HepG2 (cell line): ENCODE results near the gene CD37. TPM values are rescaled to one million over a fixed set of nuclear protein-coding genes. Genes with fewer than 3 reads are reported as not detected.

Source experiments
- ATAC-seq: fragments of 200-7000 bp; cut with Tn5 transposase; 3 replicates; pipeline ENCODE4 v1.9.1; 2020; ENCODE audit warnings: mild to moderate bottlenecking, moderate library complexity
- BruUV-seq: library from RNA; stranded (reverse); fragments of 400-500 nt; replicated peaks from 2 replicates; lab custom pipeline; 2021; lab: Mats Ljungman, UMichigan
- CTCF ChIA-PET: fragments of 300-600 bp; formaldehyde crosslinking; extraction: SDS; loops from one replicate; lab custom pipeline; 2021; ENCODE audit warnings: low total read pairs, inconsistent platforms, low intra/inter-chr PET ratio; lab: Yijun Ruan, JAX
- POLR2A ChIA-PET: fragments of 350-600 bp; sonication (Branson Sonifier 250); formaldehyde crosslinking; loops from one replicate; lab custom pipeline; 2020; ENCODE audit warnings: antibody characterized with exemption, inconsistent platforms; lab: Yijun Ruan, JAX
- DNase-seq: peaks from one replicate; pipeline ENCODE4 v3.0.0-alpha.2; 2015; ENCODE audit warnings: low spot score
- FAIRE-seq: peaks from 3 replicates; lab custom pipeline; 2011; peaks lifted over from hg19 to GRCh38; lab: Jason Lieb, UNC
- H2AFZ ChIP-seq: one replicate; pipeline ENCODE4 v1.6.1; 2011; ENCODE audit warnings: low read length, inconsistent platforms
- H3K27ac ChIP-seq: fragments of 300-600 bp; 3 replicates; pipeline ENCODE4 v1.8.0; 2011; ENCODE audit warnings: mixed run types, mild to moderate bottlenecking, mixed read lengths, low read length, inconsistent platforms; ENCODE audit not compliant: insufficient read depth; ENCODE audit errors: extremely low read length
- H3K27me3 ChIP-seq, 2 experiments: fragments of 200-600 bp in 1 of 2; 2 replicates in 1 of 2; 3 replicates in 1 of 2; pipeline versions ENCODE4 v1.6.0 to v1.8.0; 2011; ENCODE audit warnings: low read length in 2 of 2, mild to moderate bottlenecking in 2 of 2, moderate library complexity in 2 of 2, inconsistent platforms in 1 of 2; ENCODE audit not compliant: insufficient read depth in 2 of 2, control insufficient read depth in 1 of 2
- H3K36me3 ChIP-seq, 2 experiments: fragments of 200-600 bp in 1 of 2; replicated peaks in 1 of 2; 2 replicates in 1 of 2; 3 replicates in 1 of 2; pipeline versions ENCODE4 v1.5.1 to v1.8.0; 2011; ENCODE audit warnings: low read length in 2 of 2, inconsistent platforms in 1 of 2; ENCODE audit not compliant: insufficient read depth in 2 of 2, control insufficient read depth in 1 of 2
- H3K4me1 ChIP-seq: 2 replicates; pipeline ENCODE4 v1.5.1; 2012; ENCODE audit warnings: low read length, inconsistent platforms; ENCODE audit not compliant: insufficient read depth
- H3K4me2 ChIP-seq: 2 replicates; pipeline ENCODE4 v1.6.0; 2011; ENCODE audit warnings: low read depth, low read length, inconsistent platforms
- H3K4me3 ChIP-seq, 3 experiments: fragments of 200-600 bp in 1 of 3; sonication (generic), shearing (Covaris generic) in 1 of 3; replicated peaks in 1 of 3; 2 replicates each; pipeline ENCODE4 v1.5.1; 2011 to 2016; ENCODE audit warnings: low read length in 3 of 3, inconsistent platforms in 2 of 3, low read depth in 2 of 3, mild to moderate bottlenecking in 2 of 3, control low read depth in 1 of 3, mixed read lengths in 1 of 3; ENCODE audit not compliant: insufficient read depth in 1 of 3
- H3K79me2 ChIP-seq: one replicate; pipeline ENCODE4 v1.6.1; 2011; ENCODE audit warnings: low read length, inconsistent platforms; ENCODE audit not compliant: insufficient read depth
- H3K9ac ChIP-seq: 2 replicates; pipeline ENCODE4 v1.6.0; 2011; ENCODE audit warnings: mild to moderate bottlenecking, low read depth, low read length, inconsistent platforms; ENCODE audit not compliant: insufficient read depth
- H3K9me3 ChIP-seq: 2 replicates; pipeline ENCODE4 v1.5.1; 2012; ENCODE audit warnings: mild to moderate bottlenecking, low read length
- H4K20me1 ChIP-seq: 2 replicates; pipeline ENCODE4 v1.6.0; 2011; ENCODE audit warnings: inconsistent platforms, mild to moderate bottlenecking, low read length, moderate library complexity; ENCODE audit not compliant: insufficient read depth
- ASH2L ChIP-seq: fragments of 300-600, 200-600 bp; sonication (generic); IDR thresholded peaks from 2 replicates; pipeline ENCODE4 v1.7.0; 2017; ENCODE audit warnings: low read depth, mild to moderate bottlenecking, moderate library complexity, mixed read lengths, low read length; ENCODE audit not compliant: insufficient read length
- CHD2 ChIP-seq: IDR thresholded peaks from 2 replicates; pipeline ENCODE4 v1.6.1; 2011; ENCODE audit warnings: low read depth, low read length, improper control_type of control experiment
- ETV6 ChIP-seq: sonication (generic); formaldehyde crosslinking; conservative IDR thresholded peaks from 2 replicates; pipeline ENCODE4 v1.4.0; 2020; ENCODE audit warnings: missing genetic modification reagents
- HOXA9 ChIP-seq: sonication (generic); formaldehyde crosslinking; IDR thresholded peaks from 2 replicates; pipeline ENCODE4 v1.8.1; 2022; ENCODE audit warnings: missing genetic modification reagents, mild to moderate bottlenecking, moderate library complexity, borderline replicate concordance
- IKZF4 ChIP-seq: sonication (generic); formaldehyde crosslinking; IDR thresholded peaks from 2 replicates; pipeline ENCODE4 v1.5.1; 2020; ENCODE audit warnings: borderline replicate concordance, mild to moderate bottlenecking, low read depth, missing genetic modification reagents; ENCODE audit errors: not compliant biosample characterization
- MAF1 ChIP-seq: sonication (generic); formaldehyde crosslinking; IDR thresholded peaks from 2 replicates; pipeline ENCODE4 v1.5.0; 2020; ENCODE audit warnings: missing genetic modification reagents, borderline replicate concordance
- NFIB ChIP-seq: sonication (generic); formaldehyde crosslinking; IDR thresholded peaks from 2 replicates; pipeline ENCODE4 v1.9.0; 2021; ENCODE audit warnings: missing genetic modification reagents, mild to moderate bottlenecking, borderline replicate concordance
- PHF5A ChIP-seq: IDR thresholded peaks from one replicate; pipeline ENCODE4 v1.6.1; 2018; ENCODE audit warnings: low read depth, missing genetic modification reagents; ENCODE audit not compliant: unreplicated experiment
- ZNF644 ChIP-seq: IDR thresholded peaks from 2 replicates; pipeline ENCODE4 v1.6.1; 2016; ENCODE audit warnings: low read depth
- ZNF768 ChIP-seq: sonication (generic); formaldehyde crosslinking; IDR thresholded peaks from 2 replicates; pipeline ENCODE4 v1.4.0; 2020; ENCODE audit warnings: missing genetic modification reagents
- ZNF816 ChIP-seq: sonication (generic); formaldehyde crosslinking; IDR thresholded peaks from 2 replicates; pipeline ENCODE4 v1.8.0; 2022; ENCODE audit warnings: missing genetic modification reagents, mild to moderate bottlenecking, borderline replicate concordance
- WGBS: methylation state at CpG from one replicate; pipeline ENCODE4 v1.1.6; 2017; ENCODE audit warnings: low lambda C conversion rate; 5-methylcytosine and 5-hydroxymethylcytosine counted together
- in situ Hi-C: cut with HindIII; loops from 2 replicates; pipeline ENCODE4 v1.10.0; 2017; ENCODE audit warnings: low pct_unique_long_range_greater_than_20kb; ENCODE audit not compliant: extremely low pct_ligation_motif_present
- intact Hi-C: fragments of 100-400 bp; cut with micrococcal nuclease; formaldehyde crosslinking; loops from one replicate; pipeline ENCODE4 v1.10.0; 2022; ENCODE audit not compliant: unreplicated experiment
- polyA plus RNA-seq, 8 experiments: library from polyadenylated mRNA; depleted of rRNA in 3 of 8; stranded (reverse) in 7 of 8; unstranded in 1 of 8; fragments of >200 nt; fragmentation: Illumina TruSeq in 4 of 8; extraction: Trizol in 4 of 8; gene quantifications; 2 replicates each; pipeline versions ENCODE4 v1.2.1 to v1.2.3, GENCODE V29; 2011 to 2016; ENCODE audit warnings: low read depth in 4 of 8, missing spikeins in 1 of 8, mixed read lengths in 1 of 8; ENCODE audit not compliant: insufficient read depth in 1 of 8
- total RNA-seq, 5 experiments: library from RNA; depleted of rRNA; stranded (reverse); fragments of >200 nt; fragmentation: Illumina TruSeq; extraction: Trizol; gene quantifications; 2 replicates each; pipeline ENCODE4 v1.2.3, GENCODE V29; 2016; ENCODE audit warnings: low read depth in 1 of 5
- TF ChIP-seq, protein P1 (sequence below): sonication (generic); formaldehyde crosslinking; IDR thresholded peaks from 2 replicates; pipeline ENCODE4 v1.5.0; 2020; ENCODE audit warnings: missing genetic modification reagents, mild to moderate bottlenecking, borderline replicate concordance
- TF ChIP-seq, protein P2 (sequence below): sonication (generic); formaldehyde crosslinking; IDR thresholded peaks from 2 replicates; pipeline ENCODE4 v1.5.1; 2020; ENCODE audit warnings: missing genetic modification reagents, mild to moderate bottlenecking, borderline replicate concordance
- TF ChIP-seq, protein P3 (sequence below): sonication (generic); formaldehyde crosslinking; IDR thresholded peaks from 2 replicates; pipeline ENCODE4 v1.9.0; 2021; ENCODE audit warnings: missing genetic modification reagents, mild to moderate bottlenecking, borderline replicate concordance
- TF ChIP-seq, protein P4 (sequence below): IDR thresholded peaks from 2 replicates; pipeline ENCODE4 v1.6.1; 2016
- TF ChIP-seq, protein P5 (sequence below), 2 experiments: fragments of 450-650 bp in 1 of 2; sonication (generic) in 1 of 2; formaldehyde crosslinking; IDR thresholded peaks; 2 replicates each; pipeline versions ENCODE4 v1.5.0 to v1.8.0; 2020 to 2022; ENCODE audit warnings: mild to moderate bottlenecking in 1 of 2, missing genetic modification reagents in 1 of 2
- TF ChIP-seq, protein P6 (sequence below): IDR thresholded peaks from 2 replicates; pipeline ENCODE4 v1.6.1; 2016; ENCODE audit warnings: low read depth, control low read depth

Gene CD37
- total and polyA plus RNA-seq, 2 of the 13 experiments (the other 11 are each of a cell fraction or from before 2014, with no cell fraction given) = not detected

DNA sequence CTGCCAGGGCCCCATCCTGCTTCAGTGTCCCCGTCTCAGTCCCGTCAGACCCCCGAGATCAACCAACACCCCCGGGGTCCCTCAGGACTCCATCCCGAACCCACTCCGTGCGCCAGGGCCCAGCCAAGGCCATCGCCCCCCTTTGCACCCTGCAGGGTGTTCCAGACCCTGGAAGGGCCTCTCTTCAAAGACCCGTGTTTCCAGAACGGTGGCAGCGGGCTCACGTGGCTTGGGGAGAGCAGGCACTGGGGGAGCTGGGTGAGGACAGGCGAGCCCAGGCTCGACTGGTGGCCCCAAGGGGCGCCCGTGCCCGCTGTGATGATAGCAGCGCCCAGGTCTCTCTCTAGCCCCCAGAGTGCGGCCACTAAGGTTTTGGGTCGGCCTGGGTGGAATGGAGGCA is 54.2 kb downstream of the CD37 start:
- Histone ChIP-seq H2AFZ (no peak overlapping the region), H3K4me2 (no peak overlapping the region), H3K27me3 (peaks cover 6 to 22% of the 10 kb centered on the region in 2 experiments), H3K36me3 (no peaks in the 10 kb centered on the region), H3K79me2 (no peaks in the 10 kb centered on the region), H3K4me1 (no peaks in the 10 kb centered on the region), H3K9ac (no peak overlapping the region), H4K20me1 (no peaks in the 10 kb centered on the region), H3K27ac (no peak overlapping the region), H3K9me3 (no peaks in the 10 kb centered on the region), H3K4me3 (no peak overlapping the region)
- DNase-seq (no peak), ATAC-seq (no peak), FAIRE-seq (no peak)
- POLR2A ChIA-PET = no interaction called here
- CTCF ChIA-PET = no interaction called here
- no TSS peak for BruUV-seq
- TF ChIP-seq HOXA9 (CRISPR knock-in tag) (no peak), ASH2L (no peak), MAF1 (no peak), ZNF644 (CRISPR knock-in tag) (no peak), ZNF816 (no peak), IKZF4 (CRISPR knock-in tag) (no peak), CHD2 (no peak), ETV6 (CRISPR knock-in tag) (no peak), NFIB (CRISPR knock-in tag) (no peak), ZNF768 (CRISPR knock-in tag) (no peak), PHF5A (no peak)
- TF ChIP-seq, protein P1, sequence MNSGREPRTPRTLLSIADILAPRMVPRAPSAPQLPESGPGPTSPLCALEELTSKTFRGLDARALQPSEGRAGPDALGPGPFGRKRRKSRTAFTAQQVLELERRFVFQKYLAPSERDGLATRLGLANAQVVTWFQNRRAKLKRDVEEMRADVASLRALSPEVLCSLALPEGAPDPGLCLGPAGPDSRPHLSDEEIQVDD (CRISPR knock-in tag) = no peak
- TF ChIP-seq, protein P2, sequence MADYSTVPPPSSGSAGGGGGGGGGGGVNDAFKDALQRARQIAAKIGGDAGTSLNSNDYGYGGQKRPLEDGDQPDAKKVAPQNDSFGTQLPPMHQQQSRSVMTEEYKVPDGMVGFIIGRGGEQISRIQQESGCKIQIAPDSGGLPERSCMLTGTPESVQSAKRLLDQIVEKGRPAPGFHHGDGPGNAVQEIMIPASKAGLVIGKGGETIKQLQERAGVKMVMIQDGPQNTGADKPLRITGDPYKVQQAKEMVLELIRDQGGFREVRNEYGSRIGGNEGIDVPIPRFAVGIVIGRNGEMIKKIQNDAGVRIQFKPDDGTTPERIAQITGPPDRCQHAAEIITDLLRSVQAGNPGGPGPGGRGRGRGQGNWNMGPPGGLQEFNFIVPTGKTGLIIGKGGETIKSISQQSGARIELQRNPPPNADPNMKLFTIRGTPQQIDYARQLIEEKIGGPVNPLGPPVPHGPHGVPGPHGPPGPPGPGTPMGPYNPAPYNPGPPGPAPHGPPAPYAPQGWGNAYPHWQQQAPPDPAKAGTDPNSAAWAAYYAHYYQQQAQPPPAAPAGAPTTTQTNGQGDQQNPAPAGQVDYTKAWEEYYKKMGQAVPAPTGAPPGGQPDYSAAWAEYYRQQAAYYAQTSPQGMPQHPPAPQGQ (CRISPR knock-in tag) = no peak
- TF ChIP-seq, protein P3, sequence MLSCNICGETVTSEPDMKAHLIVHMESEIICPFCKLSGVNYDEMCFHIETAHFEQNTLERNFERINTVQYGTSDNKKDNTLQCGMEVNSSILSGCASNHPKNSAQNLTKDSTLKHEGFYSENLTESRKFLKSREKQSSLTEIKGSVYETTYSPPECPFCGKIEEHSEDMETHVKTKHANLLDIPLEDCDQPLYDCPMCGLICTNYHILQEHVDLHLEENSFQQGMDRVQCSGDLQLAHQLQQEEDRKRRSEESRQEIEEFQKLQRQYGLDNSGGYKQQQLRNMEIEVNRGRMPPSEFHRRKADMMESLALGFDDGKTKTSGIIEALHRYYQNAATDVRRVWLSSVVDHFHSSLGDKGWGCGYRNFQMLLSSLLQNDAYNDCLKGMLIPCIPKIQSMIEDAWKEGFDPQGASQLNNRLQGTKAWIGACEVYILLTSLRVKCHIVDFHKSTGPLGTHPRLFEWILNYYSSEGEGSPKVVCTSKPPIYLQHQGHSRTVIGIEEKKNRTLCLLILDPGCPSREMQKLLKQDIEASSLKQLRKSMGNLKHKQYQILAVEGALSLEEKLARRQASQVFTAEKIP (CRISPR knock-in tag) = no peak
- TF ChIP-seq, protein P4, sequence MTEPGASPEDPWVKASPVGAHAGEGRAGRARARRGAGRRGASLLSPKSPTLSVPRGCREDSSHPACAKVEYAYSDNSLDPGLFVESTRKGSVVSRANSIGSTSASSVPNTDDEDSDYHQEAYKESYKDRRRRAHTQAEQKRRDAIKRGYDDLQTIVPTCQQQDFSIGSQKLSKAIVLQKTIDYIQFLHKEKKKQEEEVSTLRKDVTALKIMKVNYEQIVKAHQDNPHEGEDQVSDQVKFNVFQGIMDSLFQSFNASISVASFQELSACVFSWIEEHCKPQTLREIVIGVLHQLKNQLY (CRISPR knock-in tag) = no peak
- TF ChIP-seq, protein P5, sequence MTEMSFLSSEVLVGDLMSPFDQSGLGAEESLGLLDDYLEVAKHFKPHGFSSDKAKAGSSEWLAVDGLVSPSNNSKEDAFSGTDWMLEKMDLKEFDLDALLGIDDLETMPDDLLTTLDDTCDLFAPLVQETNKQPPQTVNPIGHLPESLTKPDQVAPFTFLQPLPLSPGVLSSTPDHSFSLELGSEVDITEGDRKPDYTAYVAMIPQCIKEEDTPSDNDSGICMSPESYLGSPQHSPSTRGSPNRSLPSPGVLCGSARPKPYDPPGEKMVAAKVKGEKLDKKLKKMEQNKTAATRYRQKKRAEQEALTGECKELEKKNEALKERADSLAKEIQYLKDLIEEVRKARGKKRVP (CRISPR knock-in tag; IDR thresholded peaks at IDR 0.05) = no peak
- TF ChIP-seq, protein P6, sequence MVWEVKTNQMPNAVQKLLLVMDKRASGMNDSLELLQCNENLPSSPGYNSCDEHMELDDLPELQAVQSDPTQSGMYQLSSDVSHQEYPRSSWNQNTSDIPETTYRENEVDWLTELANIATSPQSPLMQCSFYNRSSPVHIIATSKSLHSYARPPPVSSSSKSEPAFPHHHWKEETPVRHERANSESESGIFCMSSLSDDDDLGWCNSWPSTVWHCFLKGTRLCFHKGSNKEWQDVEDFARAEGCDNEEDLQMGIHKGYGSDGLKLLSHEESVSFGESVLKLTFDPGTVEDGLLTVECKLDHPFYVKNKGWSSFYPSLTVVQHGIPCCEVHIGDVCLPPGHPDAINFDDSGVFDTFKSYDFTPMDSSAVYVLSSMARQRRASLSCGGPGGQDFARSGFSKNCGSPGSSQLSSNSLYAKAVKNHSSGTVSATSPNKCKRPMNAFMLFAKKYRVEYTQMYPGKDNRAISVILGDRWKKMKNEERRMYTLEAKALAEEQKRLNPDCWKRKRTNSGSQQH = no peak
- intact Hi-C loops = no loop called here
- 20% methylated on average over 4 of the region's 20 CpGs for WGBS
- in situ Hi-C loops = no loop called here
